Measurements from ENCODE around the gene TICAM1. TPM values are rescaled to one million over a fixed set of nuclear protein-coding genes. Genes with fewer than 3 reads are reported as not detected.

Gene TICAM1
- total and polyA plus RNA-seq, 2 of the 13 experiments (the other 11 are each of a cell fraction or from before 2014, with no cell fraction given) = 0.33 to 0.95 TPM

- TF ChIP-seq CCDC6 (CRISPR knock-in tag; IDR thresholded peaks at IDR 0.05) (no peak), MZF1 (CRISPR knock-in tag; IDR thresholded peaks at IDR 0.05; ENCODE audit: borderline replicate concordance) (no peak), RFX5 (IDR thresholded peaks at IDR 0.05; ENCODE audit: low read depth, low read length) (no peak), MXD3 (CRISPR knock-in tag; IDR thresholded peaks at IDR 0.05) (no peak), ZNF713 (CRISPR knock-in tag; IDR thresholded peaks at IDR 0.05) (no peak), POLR2AphosphoS5 (IDR thresholded peaks at IDR 0.05; ENCODE audit: low read depth, low read length) (no peak), RELA (CRISPR knock-in tag; IDR thresholded peaks at IDR 0.05) (no peak), ZNF672 (CRISPR knock-in tag; IDR thresholded peaks at IDR 0.05) (no peak), FOXO1 (CRISPR knock-in tag; IDR thresholded peaks at IDR 0.05) (peak; percentile 26; the same call in 1 of the 2 replicates), SAP130 (CRISPR knock-in tag; IDR thresholded peaks at IDR 0.05; ENCODE audit: low read depth) (peak; percentile 43; the same call in 1 of the 2 replicates), ZNF468 (CRISPR knock-in tag; IDR thresholded peaks at IDR 0.05) (no peak), CHD2 (IDR thresholded peaks at IDR 0.05; ENCODE audit: low read depth, low read length) (no peak), CREM (IDR thresholded peaks at IDR 0.05) (peak; percentile 45; the same call in 1 of the 2 replicates), CREM (CRISPR knock-in tag; IDR thresholded peaks at IDR 0.05) (no peak), GTF3A (CRISPR knock-in tag; conservative IDR thresholded peaks at IDR 0.05) (no peak), ZNF430 (CRISPR knock-in tag; IDR thresholded peaks at IDR 0.05) (no peak), ASH2L (IDR thresholded peaks at IDR 0.05; ENCODE audit: insufficient read length, low read depth, low read length) (no peak), ZNF24 (IDR thresholded peaks at IDR 0.05) (no peak), ZMYM4 (CRISPR knock-in tag; IDR thresholded peaks at IDR 0.05) (peak; percentile 57; the same call in 1 of the 2 replicates)
- TF ChIP-seq, protein P1, sequence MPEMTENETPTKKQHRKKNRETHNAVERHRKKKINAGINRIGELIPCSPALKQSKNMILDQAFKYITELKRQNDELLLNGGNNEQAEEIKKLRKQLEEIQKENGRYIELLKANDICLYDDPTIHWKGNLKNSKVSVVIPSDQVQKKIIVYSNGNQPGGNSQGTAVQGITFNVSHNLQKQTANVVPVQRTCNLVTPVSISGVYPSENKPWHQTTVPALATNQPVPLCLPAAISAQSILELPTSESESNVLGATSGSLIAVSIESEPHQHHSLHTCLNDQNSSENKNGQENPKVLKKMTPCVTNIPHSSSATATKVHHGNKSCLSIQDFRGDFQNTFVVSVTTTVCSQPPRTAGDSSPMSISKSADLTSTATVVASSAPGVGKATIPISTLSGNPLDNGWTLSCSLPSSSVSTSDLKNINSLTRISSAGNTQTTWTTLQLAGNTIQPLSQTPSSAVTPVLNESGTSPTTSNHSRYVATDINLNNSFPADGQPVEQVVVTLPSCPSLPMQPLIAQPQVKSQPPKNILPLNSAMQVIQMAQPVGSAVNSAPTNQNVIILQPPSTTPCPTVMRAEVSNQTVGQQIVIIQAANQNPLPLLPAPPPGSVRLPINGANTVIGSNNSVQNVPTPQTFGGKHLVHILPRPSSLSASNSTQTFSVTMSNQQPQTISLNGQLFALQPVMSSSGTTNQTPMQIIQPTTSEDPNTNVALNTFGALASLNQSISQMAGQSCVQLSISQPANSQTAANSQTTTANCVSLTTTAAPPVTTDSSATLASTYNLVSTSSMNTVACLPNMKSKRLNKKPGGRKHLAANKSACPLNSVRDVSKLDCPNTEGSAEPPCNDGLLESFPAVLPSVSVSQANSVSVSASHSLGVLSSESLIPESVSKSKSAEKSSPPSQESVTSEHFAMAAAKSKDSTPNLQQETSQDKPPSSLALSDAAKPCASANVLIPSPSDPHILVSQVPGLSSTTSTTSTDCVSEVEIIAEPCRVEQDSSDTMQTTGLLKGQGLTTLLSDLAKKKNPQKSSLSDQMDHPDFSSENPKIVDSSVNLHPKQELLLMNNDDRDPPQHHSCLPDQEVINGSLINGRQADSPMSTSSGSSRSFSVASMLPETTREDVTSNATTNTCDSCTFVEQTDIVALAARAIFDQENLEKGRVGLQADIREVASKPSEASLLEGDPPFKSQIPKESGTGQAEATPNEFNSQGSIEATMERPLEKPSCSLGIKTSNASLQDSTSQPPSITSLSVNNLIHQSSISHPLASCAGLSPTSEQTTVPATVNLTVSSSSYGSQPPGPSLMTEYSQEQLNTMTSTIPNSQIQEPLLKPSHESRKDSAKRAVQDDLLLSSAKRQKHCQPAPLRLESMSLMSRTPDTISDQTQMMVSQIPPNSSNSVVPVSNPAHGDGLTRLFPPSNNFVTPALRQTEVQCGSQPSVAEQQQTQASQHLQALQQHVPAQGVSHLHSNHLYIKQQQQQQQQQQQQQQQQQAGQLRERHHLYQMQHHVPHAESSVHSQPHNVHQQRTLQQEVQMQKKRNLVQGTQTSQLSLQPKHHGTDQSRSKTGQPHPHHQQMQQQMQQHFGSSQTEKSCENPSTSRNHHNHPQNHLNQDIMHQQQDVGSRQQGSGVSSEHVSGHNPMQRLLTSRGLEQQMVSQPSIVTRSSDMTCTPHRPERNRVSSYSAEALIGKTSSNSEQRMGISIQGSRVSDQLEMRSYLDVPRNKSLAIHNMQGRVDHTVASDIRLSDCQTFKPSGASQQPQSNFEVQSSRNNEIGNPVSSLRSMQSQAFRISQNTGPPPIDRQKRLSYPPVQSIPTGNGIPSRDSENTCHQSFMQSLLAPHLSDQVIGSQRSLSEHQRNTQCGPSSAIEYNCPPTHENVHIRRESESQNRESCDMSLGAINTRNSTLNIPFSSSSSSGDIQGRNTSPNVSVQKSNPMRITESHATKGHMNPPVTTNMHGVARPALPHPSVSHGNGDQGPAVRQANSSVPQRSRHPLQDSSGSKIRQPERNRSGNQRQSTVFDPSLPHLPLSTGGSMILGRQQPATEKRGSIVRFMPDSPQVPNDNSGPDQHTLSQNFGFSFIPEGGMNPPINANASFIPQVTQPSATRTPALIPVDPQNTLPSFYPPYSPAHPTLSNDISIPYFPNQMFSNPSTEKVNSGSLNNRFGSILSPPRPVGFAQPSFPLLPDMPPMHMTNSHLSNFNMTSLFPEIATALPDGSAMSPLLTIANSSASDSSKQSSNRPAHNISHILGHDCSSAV (CRISPR knock-in tag; IDR thresholded peaks at IDR 0.05; ENCODE audit: borderline replicate concordance) = no peak
- TF ChIP-seq, protein P2, sequence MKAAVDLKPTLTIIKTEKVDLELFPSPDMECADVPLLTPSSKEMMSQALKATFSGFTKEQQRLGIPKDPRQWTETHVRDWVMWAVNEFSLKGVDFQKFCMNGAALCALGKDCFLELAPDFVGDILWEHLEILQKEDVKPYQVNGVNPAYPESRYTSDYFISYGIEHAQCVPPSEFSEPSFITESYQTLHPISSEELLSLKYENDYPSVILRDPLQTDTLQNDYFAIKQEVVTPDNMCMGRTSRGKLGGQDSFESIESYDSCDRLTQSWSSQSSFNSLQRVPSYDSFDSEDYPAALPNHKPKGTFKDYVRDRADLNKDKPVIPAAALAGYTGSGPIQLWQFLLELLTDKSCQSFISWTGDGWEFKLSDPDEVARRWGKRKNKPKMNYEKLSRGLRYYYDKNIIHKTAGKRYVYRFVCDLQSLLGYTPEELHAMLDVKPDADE (CRISPR knock-in tag; IDR thresholded peaks at IDR 0.05) = no peak
- TF ChIP-seq, protein P3, sequence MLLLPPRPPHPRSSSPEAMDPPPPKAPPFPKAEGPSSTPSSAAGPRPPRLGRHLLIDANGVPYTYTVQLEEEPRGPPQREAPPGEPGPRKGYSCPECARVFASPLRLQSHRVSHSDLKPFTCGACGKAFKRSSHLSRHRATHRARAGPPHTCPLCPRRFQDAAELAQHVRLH (CRISPR knock-in tag; IDR thresholded peaks at IDR 0.05; ENCODE audit: borderline replicate concordance, low read depth) = 0 out of 2 replicates have a peak, but pooled peaks have one; percentile 27
Observed at GRCh38 chr19:4851551-4852290, 20.2 kb upstream of the TICAM1 start (continued).

All from HepG2 (cell line).